SK-N-SH (cell line): ENCODE data around the gene KRT3. TPM values are rescaled to one million over a fixed set of nuclear protein-coding genes. Genes with fewer than 3 reads are reported as not detected.

Experiments used
- CTCF ChIA-PET: fragments of 300-600, 350-600 bp; formaldehyde crosslinking; extraction: SDS; loops from one replicate; lab custom pipeline; 2021; lab: Yijun Ruan, JAX
- POLR2A ChIA-PET: fragments of 350-600 bp; sonication (Branson Sonifier 250); formaldehyde crosslinking; extraction: SDS; loops from one replicate; lab custom pipeline; 2020; ENCODE audit warnings: antibody characterized with exemption, inconsistent platforms; lab: Yijun Ruan, JAX
- DNase-seq: peaks from one replicate; pipeline ENCODE4 v3.0.0; 2012
- H2AFZ ChIP-seq: fragments of 200-600 bp; sonication (generic); 2 replicates; pipeline ENCODE4 v1.8.1; 2016; ENCODE audit warnings: antibody characterized with exemption, mild to moderate bottlenecking, low read depth
- H3F3A ChIP-seq: fragments of 200-600 bp; sonication (generic); replicated peaks from 2 replicates; pipeline ENCODE3; 2016; ENCODE audit warnings: antibody characterized with exemption, mild to moderate bottlenecking; ENCODE audit not compliant: insufficient read depth
- H3K27ac ChIP-seq, 2 experiments: fragments of 200-500 bp in 1 of 2; fragments of 200-600 bp in 1 of 2; sonication (Bioruptor generic) in 1 of 2; sonication (generic), shearing (Covaris generic) in 1 of 2; 2 replicates each; pipeline versions ENCODE4 v1.5.1 to v1.6.1; 2014 to 2016; ENCODE audit warnings: low read depth in 2 of 2, inconsistent platforms in 1 of 2, low read length in 1 of 2, mild to moderate bottlenecking in 1 of 2, mixed read lengths in 1 of 2
- H3K27me3 ChIP-seq: fragments of 200-600 bp; sonication (generic), shearing (Covaris generic); 2 replicates; pipeline ENCODE4 v1.6.1; 2016; ENCODE audit warnings: mixed run types; ENCODE audit not compliant: insufficient read depth
- H3K36me3 ChIP-seq, 2 experiments: fragments of 200-500 bp in 1 of 2; fragments of 200-600 bp in 1 of 2; sonication (Bioruptor generic) in 1 of 2; sonication (generic) in 1 of 2; replicated peaks in 1 of 2; 2 replicates each; pipeline versions ENCODE3 to v1.5.1; 2014 to 2016; ENCODE audit warnings: low read length in 1 of 2, mild to moderate bottlenecking in 1 of 2; ENCODE audit not compliant: insufficient read depth in 2 of 2, control insufficient read depth in 1 of 2
- H3K4me1 ChIP-seq, 2 experiments: fragments of 200-500 bp in 1 of 2; fragments of 200-600 bp in 1 of 2; sonication (Bioruptor generic) in 1 of 2; sonication (generic), shearing (Covaris generic) in 1 of 2; 2 replicates each; pipeline versions ENCODE4 v1.5.1 to v1.6.1; 2014 to 2016; ENCODE audit warnings: low read depth in 1 of 2, low read length in 1 of 2, mixed run types in 1 of 2; ENCODE audit not compliant: insufficient read depth in 2 of 2, control insufficient read depth in 1 of 2
- H3K4me2 ChIP-seq: fragments of 200-600 bp; sonication (generic), shearing (Covaris generic); 2 replicates; pipeline ENCODE4 v1.6.1; 2017; ENCODE audit warnings: mixed run types
- H3K4me3 ChIP-seq, 2 experiments: fragments of 200-500 bp in 1 of 2; fragments of 200-600 bp in 1 of 2; sonication (Bioruptor generic) in 1 of 2; sonication (generic), shearing (Covaris generic) in 1 of 2; 2 replicates each; pipeline versions ENCODE4 v1.5.1 to v1.8.1; 2014 to 2016; ENCODE audit warnings: low read depth in 2 of 2, inconsistent platforms in 1 of 2, low read length in 1 of 2, mild to moderate bottlenecking in 1 of 2, mixed read lengths in 1 of 2, moderate library complexity in 1 of 2
- H3K79me2 ChIP-seq: fragments of 200-600 bp; sonication (generic); 2 replicates; pipeline ENCODE4 v1.8.1; 2017; ENCODE audit warnings: mild to moderate bottlenecking; ENCODE audit not compliant: insufficient read depth
- H3K9ac ChIP-seq: fragments of 200-600 bp; sonication (generic); 2 replicates; pipeline ENCODE4 v1.6.1; 2017; ENCODE audit warnings: mixed run types
- H3K9me2 ChIP-seq: fragments of 200-600 bp; sonication (generic); 2 replicates; pipeline ENCODE4 v1.6.1; 2017; ENCODE audit warnings: mixed run types
- H3K9me3 ChIP-seq: fragments of 200-600 bp; sonication (generic); 2 replicates; pipeline ENCODE4 v1.6.1; 2017; ENCODE audit warnings: mixed run types, mild to moderate bottlenecking, moderate library complexity
- H4K20me1 ChIP-seq: fragments of 200-600 bp; sonication (generic); 2 replicates; pipeline ENCODE4 v1.6.1; 2017; ENCODE audit warnings: mild to moderate bottlenecking, mixed run types; ENCODE audit not compliant: insufficient read depth
- ELF1 ChIP-seq: IDR thresholded peaks from 2 replicates; pipeline ENCODE4 v1.4.0; 2012
- FOSL2 ChIP-seq: IDR thresholded peaks from 2 replicates; pipeline ENCODE4 v1.4.0; 2012; ENCODE audit warnings: low read depth, mild to moderate bottlenecking, moderate library complexity, borderline replicate concordance
- FOXM1 ChIP-seq: IDR thresholded peaks from 2 replicates; pipeline ENCODE4 v1.4.0; 2012; ENCODE audit warnings: low read depth, mild to moderate bottlenecking
- GATA2 ChIP-seq: sonication (generic); formaldehyde crosslinking; IDR thresholded peaks from 2 replicates; pipeline ENCODE4 v1.5.0; 2020; ENCODE audit warnings: mild to moderate bottlenecking, missing genetic modification reagents
- MXI1 ChIP-seq: IDR thresholded peaks from 2 replicates; pipeline ENCODE4 v1.6.1; 2012; ENCODE audit warnings: mild to moderate bottlenecking, low read depth, low read length, improper control_type of control experiment
- NFIC ChIP-seq: IDR thresholded peaks from 2 replicates; pipeline ENCODE4 v1.4.0; 2012; ENCODE audit warnings: borderline replicate concordance
- NRF1 ChIP-seq: IDR thresholded peaks from 2 replicates; pipeline ENCODE4 v1.6.1; 2012; ENCODE audit warnings: low read depth, mild to moderate bottlenecking, low read length
- RFX5 ChIP-seq: IDR thresholded peaks from 2 replicates; pipeline ENCODE4 v1.6.1; 2012; ENCODE audit warnings: mild to moderate bottlenecking, improper control_type of control experiment, low read length
- SIN3A ChIP-seq: IDR thresholded peaks from 2 replicates; pipeline ENCODE4 v1.6.1; 2012; ENCODE audit warnings: low read depth, mild to moderate bottlenecking, low read length, moderate library complexity, borderline replicate concordance
- SMC3 ChIP-seq: IDR thresholded peaks from 2 replicates; pipeline ENCODE4 v1.6.1; 2012; ENCODE audit warnings: low read depth, low read length, improper control_type of control experiment
- WGBS: methylation state at CpG from one replicate; pipeline ENCODE4 v1.1.6; 2017; ENCODE audit warnings: low lambda C conversion rate; 5-methylcytosine and 5-hydroxymethylcytosine counted together
- polyA plus RNA-seq, 3 experiments: library from polyadenylated mRNA; depleted of rRNA; stranded (reverse); fragments of >200 nt; gene quantifications; 2 replicates each; pipeline ENCODE4 v1.2.3, GENCODE V29; 2012
- TF ChIP-seq, protein P1 (sequence below): IDR thresholded peaks from 2 replicates; pipeline ENCODE4 v1.4.0; 2012; ENCODE audit warnings: low read depth
- TF ChIP-seq, protein P2 (sequence below): IDR thresholded peaks from 2 replicates; pipeline ENCODE4 v1.6.1; 2012; ENCODE audit warnings: mild to moderate bottlenecking, low read depth, low read length, moderate library complexity
- TF ChIP-seq, protein P3 (sequence below): IDR thresholded peaks from 2 replicates; pipeline ENCODE4 v1.4.0; 2012; ENCODE audit warnings: low read depth, borderline replicate concordance
- TF ChIP-seq, protein P4 (sequence below): IDR thresholded peaks from 2 replicates; pipeline ENCODE4 v1.4.0; 2012; ENCODE audit warnings: low read depth, borderline replicate concordance

The KRT3 gene
- polyA plus RNA-seq, 1 of the 3 experiments (the other 2 are of a cell fraction): not detected

DNA sequence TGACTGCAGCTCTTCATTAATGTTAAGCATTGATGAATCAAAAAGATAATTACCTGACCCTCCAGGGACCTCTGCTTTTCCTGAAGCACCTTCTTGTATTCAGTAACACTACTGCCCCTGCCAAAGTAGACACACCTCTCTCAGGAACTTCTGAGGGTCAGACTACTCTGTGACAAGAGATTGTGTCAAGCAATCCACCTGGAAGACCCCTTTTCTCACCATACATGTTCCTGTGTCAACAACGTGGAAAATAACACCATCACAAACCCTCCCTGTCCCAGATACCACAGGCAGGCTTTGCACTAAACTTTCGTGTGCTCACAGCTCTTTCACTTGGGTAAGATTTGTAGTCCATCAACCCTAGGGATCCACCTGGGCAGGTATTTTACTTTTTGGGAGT, 31.9 kb downstream of the KRT3 start:
- Histone ChIP-seq H3K9me3 (no peaks in the 10 kb centered on the region), H2AFZ (no peak overlapping the region), H3K79me2 (no peaks in the 10 kb centered on the region), H4K20me1 (no peaks in the 10 kb centered on the region), H3K9me2 (no peaks in the 10 kb centered on the region), H3K4me2 (no peak overlapping the region), H3K4me1 (no peaks in the 10 kb centered on the region), H3K27ac (no peak overlapping the region), H3K36me3 (no peaks in the 10 kb centered on the region), H3K4me3 (no peak overlapping the region), H3K27me3 (no peaks in the 10 kb centered on the region; the same call in 1 of the 2 replicates), H3K9ac (no peak overlapping the region), H3F3A (no peaks in the 10 kb centered on the region)
- ChIA-PET POLR2A (no interaction called here), CTCF (interaction anchor here (1.2 to 1.6 kb wide), 3 partner anchors 8 to 217 kb away, joined by 3 read pairs; no protein-coding TSS in a partner anchor)
- TF ChIP-seq NFIC (no peak), MXI1 (no peak), RFX5 (no peak), FOSL2 (no peak), NRF1 (no peak), GATA2 (CRISPR knock-in tag) (no peak), SMC3 (no peak), SIN3A (no peak), ELF1 (no peak), FOXM1 (no peak)
- TF ChIP-seq, protein P1, sequence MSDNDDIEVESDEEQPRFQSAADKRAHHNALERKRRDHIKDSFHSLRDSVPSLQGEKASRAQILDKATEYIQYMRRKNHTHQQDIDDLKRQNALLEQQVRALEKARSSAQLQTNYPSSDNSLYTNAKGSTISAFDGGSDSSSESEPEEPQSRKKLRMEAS: no peak
- TF ChIP-seq, protein P2, sequence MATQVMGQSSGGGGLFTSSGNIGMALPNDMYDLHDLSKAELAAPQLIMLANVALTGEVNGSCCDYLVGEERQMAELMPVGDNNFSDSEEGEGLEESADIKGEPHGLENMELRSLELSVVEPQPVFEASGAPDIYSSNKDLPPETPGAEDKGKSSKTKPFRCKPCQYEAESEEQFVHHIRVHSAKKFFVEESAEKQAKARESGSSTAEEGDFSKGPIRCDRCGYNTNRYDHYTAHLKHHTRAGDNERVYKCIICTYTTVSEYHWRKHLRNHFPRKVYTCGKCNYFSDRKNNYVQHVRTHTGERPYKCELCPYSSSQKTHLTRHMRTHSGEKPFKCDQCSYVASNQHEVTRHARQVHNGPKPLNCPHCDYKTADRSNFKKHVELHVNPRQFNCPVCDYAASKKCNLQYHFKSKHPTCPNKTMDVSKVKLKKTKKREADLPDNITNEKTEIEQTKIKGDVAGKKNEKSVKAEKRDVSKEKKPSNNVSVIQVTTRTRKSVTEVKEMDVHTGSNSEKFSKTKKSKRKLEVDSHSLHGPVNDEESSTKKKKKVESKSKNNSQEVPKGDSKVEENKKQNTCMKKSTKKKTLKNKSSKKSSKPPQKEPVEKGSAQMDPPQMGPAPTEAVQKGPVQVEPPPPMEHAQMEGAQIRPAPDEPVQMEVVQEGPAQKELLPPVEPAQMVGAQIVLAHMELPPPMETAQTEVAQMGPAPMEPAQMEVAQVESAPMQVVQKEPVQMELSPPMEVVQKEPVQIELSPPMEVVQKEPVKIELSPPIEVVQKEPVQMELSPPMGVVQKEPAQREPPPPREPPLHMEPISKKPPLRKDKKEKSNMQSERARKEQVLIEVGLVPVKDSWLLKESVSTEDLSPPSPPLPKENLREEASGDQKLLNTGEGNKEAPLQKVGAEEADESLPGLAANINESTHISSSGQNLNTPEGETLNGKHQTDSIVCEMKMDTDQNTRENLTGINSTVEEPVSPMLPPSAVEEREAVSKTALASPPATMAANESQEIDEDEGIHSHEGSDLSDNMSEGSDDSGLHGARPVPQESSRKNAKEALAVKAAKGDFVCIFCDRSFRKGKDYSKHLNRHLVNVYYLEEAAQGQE: no peak
- TF ChIP-seq, protein P3, sequence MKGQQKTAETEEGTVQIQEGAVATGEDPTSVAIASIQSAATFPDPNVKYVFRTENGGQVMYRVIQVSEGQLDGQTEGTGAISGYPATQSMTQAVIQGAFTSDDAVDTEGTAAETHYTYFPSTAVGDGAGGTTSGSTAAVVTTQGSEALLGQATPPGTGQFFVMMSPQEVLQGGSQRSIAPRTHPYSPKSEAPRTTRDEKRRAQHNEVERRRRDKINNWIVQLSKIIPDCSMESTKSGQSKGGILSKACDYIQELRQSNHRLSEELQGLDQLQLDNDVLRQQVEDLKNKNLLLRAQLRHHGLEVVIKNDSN: no peak
- TF ChIP-seq, protein P4, sequence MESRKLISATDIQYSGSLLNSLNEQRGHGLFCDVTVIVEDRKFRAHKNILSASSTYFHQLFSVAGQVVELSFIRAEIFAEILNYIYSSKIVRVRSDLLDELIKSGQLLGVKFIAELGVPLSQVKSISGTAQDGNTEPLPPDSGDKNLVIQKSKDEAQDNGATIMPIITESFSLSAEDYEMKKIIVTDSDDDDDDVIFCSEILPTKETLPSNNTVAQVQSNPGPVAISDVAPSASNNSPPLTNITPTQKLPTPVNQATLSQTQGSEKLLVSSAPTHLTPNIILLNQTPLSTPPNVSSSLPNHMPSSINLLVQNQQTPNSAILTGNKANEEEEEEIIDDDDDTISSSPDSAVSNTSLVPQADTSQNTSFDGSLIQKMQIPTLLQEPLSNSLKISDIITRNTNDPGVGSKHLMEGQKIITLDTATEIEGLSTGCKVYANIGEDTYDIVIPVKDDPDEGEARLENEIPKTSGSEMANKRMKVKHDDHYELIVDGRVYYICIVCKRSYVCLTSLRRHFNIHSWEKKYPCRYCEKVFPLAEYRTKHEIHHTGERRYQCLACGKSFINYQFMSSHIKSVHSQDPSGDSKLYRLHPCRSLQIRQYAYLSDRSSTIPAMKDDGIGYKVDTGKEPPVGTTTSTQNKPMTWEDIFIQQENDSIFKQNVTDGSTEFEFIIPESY: no peak
- 9% methylated on average over 2 of the region's 2 CpGs for WGBS
- DNase-seq: no peak
